ENCODE measurements around the gene RAB11FIP5.

The RAB11FIP5 gene

DNA sequence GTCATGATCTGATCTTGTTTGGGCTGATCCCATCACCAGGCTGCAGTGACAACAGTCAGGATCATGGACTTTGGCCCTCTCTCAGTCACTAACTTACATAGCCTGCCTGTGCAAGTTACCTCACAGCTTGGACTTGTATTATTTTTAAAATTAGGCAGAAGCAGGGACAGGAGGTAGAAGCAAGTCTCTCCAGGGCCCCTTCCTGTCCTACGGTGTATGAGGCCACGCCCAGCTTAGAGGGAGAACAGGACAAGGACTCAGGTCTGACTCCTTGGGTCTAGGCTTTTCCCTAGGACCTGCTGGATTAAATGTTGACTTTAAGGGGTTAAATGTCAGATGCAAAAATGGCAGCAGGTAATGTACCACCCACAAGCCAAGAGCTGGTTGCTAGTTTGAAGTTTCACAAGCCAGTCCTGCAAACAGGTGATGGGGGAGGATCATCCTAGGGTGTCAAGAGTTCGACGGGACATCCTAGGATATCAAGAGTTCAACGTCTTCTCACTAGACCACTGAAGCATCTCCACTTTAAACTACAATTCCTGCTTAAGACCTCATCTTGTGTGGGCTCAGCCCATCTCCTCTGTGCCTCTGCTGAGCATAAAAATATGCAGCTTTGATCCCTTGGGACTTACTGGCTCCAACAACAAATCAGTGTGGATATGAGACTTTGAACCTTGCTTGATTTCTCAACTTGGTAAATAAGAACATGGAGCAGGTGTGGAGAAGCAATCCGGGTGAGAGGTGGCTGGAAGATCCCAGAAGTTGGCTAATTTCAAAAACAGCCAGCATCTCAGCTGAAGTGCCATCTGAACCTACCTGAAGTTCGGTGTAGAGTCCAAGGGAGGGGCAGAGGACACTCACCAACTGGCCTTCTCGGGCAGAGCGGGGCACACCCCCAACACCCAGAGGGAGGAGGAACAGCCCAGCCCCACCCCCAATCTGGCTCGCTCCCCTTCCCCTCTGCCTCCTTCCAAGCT, 80.7 kb downstream of the RAB11FIP5 start:
- H3K4me3 ChIP-seq (ENCODE audit: low read length), result no peak overlapping the region
- TF ChIP-seq ZNF274 (IDR thresholded peaks at IDR 0.05; ENCODE audit: low read depth, low read length), result no peak

- no peak for TF ChIP-seq ZNF274 (IDR thresholded peaks at IDR 0.05; ENCODE audit: low read depth, low read length)
- H3K4me3 ChIP-seq (ENCODE audit: low read length), result no peak overlapping the region
These were observed 81.6 kb downstream of the RAB11FIP5 start for GRCh38 chr2:73031095-73031678.

- no peak for TF ChIP-seq ZNF274 (IDR thresholded peaks at IDR 0.05; ENCODE audit: low read depth, low read length)
- no peak overlapping the region for H3K4me3 ChIP-seq (ENCODE audit: low read length)
These were observed 83.9 kb downstream of the RAB11FIP5 start for GRCh38 chr2:73028841-73029240.

DNA sequence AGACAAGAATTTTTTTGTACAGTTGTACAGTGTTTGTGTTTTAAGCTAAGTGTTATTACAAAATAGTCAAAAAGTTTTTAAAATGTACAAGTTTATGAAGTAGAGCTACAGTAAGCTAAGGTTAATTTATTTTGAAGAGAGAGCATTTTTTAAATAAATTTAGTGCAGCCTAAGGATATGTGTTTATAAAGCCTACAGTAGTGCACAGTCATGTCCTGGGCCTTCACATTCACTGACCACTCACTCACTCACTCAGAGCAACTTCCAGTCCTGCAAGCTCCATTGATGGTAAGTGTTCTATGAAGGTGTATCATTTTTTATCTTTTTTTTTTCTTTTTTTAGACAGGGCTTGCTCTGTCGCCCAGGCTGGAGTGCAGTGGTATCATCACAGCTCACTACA, 85.4 kb downstream of the RAB11FIP5 start:
- TF ChIP-seq ZNF274 (IDR thresholded peaks at IDR 0.05; ENCODE audit: low read depth, low read length), result no peak
- no peak overlapping the region for H3K4me3 ChIP-seq (ENCODE audit: low read length)

DNA sequence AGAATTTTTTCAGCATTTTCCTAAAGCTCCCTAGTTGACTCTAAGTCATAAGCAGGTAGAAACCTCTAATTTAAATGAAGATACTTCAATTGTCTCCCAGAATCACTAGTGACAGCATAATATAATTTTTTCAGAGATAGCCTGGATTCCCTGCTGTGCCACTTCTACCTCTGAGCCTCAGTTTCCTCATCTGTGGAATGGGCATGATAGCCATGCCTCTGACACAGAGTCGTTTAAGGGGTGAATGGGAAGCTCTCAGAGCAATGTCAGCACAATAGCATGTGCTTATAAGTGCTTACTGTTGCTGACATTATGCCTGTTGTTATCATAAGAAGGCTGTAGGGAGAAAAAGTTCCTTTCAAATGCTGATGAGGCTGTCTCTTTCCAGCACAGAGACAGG, 89.3 kb downstream of the RAB11FIP5 start:
- no peak for TF ChIP-seq ZNF274 (IDR thresholded peaks at IDR 0.05; ENCODE audit: low read depth, low read length)
- no peak overlapping the region for H3K4me3 ChIP-seq (ENCODE audit: low read length)
